ENCODE results near the gene THADA.
"Not testable (repeated sequence)": the region's sequence is repeated elsewhere in the genome, so short reads cannot be mapped to it uniquely, and the experiment has no call there.

The THADA gene

GRCh38 chr2:43616967-43617680, 21.3 kb upstream of the THADA start:
- no peaks in the 10 kb centered on the region for H3K36me3 Mint-ChIP-seq (ENCODE audit: insufficient read depth)
- peaks cover 0 to 3% of the 10 kb centered on the region in 2 donors for H3K4me1 Mint-ChIP-seq (ENCODE audit: low read depth in 2 of 2)
- H3K27ac Mint-ChIP-seq = no peak overlapping the region
- no peak overlapping the region for H3K4me3 Mint-ChIP-seq
- DNase-seq (no peak), ATAC-seq (replicated peaks) (no peak)
- H3K27me3 Mint-ChIP-seq = peaks cover 22 to 34% of the 10 kb centered on the region in 2 donors
- no peaks in the 10 kb centered on the region for H3K9me3 Mint-ChIP-seq

DNA sequence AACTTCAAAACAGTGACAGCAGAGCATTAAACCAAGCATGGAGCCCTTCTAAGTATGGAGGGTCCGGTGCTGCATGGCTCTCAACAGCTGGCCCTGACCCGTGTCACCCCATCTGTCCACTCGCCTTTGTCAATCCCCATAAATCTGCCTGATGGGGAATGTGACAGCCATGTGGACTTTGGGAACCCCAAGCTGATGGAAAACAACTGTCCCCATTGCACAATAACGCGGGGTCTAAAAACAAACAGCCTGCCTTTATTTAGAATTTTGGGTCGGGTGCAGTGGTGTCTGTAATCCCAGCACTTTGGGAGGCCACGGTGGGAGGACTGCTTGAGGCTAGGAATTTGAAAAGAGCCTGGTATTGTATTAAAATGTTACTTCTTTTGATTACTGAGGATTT, 17.1 kb upstream of the THADA start:
- Mint-ChIP-seq H3K27me3 (peaks cover 16 to 26% of the 10 kb centered on the region in 2 donors), H3K4me3 (no peak overlapping the region), H3K4me1 (ENCODE audit: low read depth in 2 of 2) (peaks cover 0 to 3% of the 10 kb centered on the region in 2 donors), H3K27ac (no peak overlapping the region), H3K9me3 (no peaks in the 10 kb centered on the region), H3K36me3 (ENCODE audit: insufficient read depth) (no peaks in the 10 kb centered on the region)
- no peak for DNase-seq
- ATAC-seq (replicated peaks) = no peak

DNA sequence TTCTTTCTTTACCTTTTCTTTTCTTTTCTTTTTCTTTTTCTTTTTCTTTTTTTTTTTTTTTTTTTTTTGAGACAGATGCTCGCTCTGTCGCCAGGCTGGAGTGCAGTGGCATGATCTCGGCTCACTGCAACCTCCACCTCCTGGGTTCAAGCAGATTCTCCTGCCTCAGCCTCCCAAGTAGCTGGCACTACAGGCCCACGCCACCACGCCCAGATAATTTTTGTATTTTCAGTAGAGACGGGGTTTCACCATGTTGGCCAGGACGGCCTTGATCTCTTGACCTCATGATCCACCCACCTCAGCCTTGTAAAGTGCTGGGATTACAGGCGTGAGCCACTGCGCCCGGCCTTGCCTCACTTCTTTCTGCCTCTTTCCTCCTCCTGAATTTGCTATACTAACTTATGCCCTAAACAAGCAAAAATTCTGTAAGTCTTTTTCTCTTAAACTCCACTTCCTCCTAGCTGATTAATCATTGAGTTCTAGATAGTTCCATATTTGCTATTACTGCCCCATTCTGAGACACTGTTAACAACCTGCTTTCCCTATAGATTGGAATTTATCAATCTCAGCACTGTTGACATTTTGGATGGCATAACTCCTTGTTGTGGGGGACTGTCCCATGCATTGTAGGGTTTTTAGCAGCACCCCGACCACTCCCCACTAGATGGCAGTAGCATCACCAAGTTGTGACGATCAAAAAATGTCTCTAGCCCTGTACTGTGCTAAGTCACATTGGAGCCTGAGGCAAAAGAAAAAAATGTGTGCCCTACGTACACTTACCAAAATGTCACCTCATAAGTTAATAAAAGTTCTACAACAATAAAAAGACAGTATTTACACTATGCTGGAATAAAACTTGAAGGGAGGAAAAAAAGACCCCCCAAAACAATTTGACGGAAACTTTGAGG, 16.4 kb upstream of the THADA start:
- DNase-seq = peak; percentile 67 to 74 (median 69)
- no peaks in the 10 kb centered on the region for H3K9me3 Mint-ChIP-seq
- H3K27me3 Mint-ChIP-seq = peaks cover 10 to 21% of the 10 kb centered on the region in 2 donors
- no peaks in the 10 kb centered on the region for H3K36me3 Mint-ChIP-seq (ENCODE audit: insufficient read depth)
- no peak overlapping the region for H3K4me3 Mint-ChIP-seq
- H3K4me1 Mint-ChIP-seq (ENCODE audit: low read depth in 2 of 2) = peaks cover 0 to 3% of the 10 kb centered on the region in 2 donors
- no peak overlapping the region for H3K27ac Mint-ChIP-seq
- ATAC-seq (replicated peaks) = peak; percentile 98

DNA sequence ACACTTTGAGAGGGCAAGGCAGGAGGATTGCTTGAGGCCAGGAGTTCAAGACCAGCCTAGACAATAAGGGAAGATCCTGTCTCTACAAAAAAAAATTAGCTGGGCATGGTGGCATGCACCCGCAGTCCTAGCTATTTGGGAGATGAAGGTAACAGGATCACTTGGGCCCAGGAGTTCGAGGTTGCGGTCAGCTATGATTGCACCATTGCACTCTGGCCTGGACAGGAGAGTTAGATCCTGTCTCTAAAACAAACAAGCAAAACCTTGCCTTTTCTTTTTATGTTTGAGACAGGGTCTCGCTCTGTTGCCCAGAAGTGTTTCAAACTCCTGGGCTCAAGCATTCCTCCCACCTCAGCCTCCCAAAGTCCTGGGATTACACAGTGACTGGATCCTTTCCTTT, 14.5 kb upstream of the THADA start:
- no peak for ATAC-seq (replicated peaks)
- peaks cover 6 to 16% of the 10 kb centered on the region in 2 donors for H3K27me3 Mint-ChIP-seq
- DNase-seq = no peak
- no peaks in the 10 kb centered on the region for H3K9me3 Mint-ChIP-seq
- peaks cover 0 to 3% of the 10 kb centered on the region in 2 donors for H3K4me1 Mint-ChIP-seq (ENCODE audit: low read depth in 2 of 2)
- H3K36me3 Mint-ChIP-seq (ENCODE audit: insufficient read depth) = no peaks in the 10 kb centered on the region
- no peak overlapping the region for H3K27ac Mint-ChIP-seq
- no peak overlapping the region for H3K4me3 Mint-ChIP-seq

DNA sequence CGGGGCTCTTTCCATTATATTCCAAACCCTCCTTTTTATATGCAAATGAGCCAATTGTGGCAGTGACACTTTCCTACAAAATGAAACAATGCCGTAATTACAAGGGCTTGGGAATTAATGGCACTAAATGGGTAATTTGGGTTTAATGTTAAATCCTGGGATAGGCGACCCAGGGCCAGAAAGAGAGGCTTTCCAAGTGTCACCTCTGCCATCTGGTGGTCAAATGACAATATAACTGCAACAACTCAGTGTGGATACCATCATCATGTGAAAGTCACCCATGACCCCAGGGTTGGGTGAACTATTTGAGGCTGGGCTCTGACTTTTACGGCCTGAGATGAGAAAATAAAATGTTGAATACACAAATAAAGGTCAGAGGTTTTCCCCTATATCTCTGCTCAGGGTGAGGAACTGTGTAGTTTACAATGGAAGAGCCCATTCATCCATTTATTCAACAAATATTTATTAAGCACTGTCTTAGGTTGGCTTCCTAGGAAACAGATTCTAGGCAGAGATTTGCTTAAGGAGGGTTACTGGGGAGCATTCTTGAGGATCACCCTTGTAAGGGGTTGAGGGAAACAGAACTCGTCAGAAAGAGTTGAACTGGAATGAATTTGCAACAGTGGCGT, 13.6 kb upstream of the THADA start:
- Mint-ChIP-seq H3K27me3 (peaks cover 0 to 16% of the 10 kb centered on the region in 2 donors), H3K36me3 (ENCODE audit: insufficient read depth) (no peaks in the 10 kb centered on the region), H3K4me1 (ENCODE audit: low read depth in 2 of 2) (peaks cover 0 to 3% of the 10 kb centered on the region in 2 donors), H3K4me3 (no peak overlapping the region), H3K9me3 (no peaks in the 10 kb centered on the region), H3K27ac (no peak overlapping the region)
- DNase-seq (peak; percentile 24 to 33 (median 28)), ATAC-seq (replicated peaks) (peak; percentile 62)

DNA sequence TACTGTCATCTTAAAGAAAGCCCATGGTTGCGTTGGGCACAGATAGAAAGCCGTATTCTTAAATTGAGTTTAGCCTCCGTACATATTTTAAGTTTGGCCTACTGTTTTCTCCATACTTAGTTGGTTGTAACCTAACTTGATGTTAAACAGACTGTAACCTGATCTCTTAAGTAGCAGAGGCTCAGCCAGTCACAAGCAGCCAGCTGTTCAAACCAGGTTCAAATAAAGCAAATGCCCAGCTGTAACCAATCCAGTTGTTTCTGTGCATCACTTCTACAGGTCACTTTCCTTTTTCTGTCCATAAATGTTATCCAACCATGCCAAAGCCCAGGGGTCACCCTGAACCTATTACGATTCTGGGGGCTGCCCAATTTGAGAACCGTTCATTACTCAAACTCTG, 10.0 kb upstream of the THADA start:
- no peak overlapping the region for H3K27ac Mint-ChIP-seq
- no peak for ATAC-seq (replicated peaks)
- H3K9me3 Mint-ChIP-seq = no peaks in the 10 kb centered on the region
- H3K4me1 Mint-ChIP-seq (ENCODE audit: low read depth in 2 of 2) = no peaks in the 10 kb centered on the region
- no peak for DNase-seq
- peaks cover 0 to 7% of the 10 kb centered on the region in 2 donors for H3K27me3 Mint-ChIP-seq
- H3K36me3 Mint-ChIP-seq (ENCODE audit: insufficient read depth) = no peaks in the 10 kb centered on the region
- no peak overlapping the region for H3K4me3 Mint-ChIP-seq

DNA sequence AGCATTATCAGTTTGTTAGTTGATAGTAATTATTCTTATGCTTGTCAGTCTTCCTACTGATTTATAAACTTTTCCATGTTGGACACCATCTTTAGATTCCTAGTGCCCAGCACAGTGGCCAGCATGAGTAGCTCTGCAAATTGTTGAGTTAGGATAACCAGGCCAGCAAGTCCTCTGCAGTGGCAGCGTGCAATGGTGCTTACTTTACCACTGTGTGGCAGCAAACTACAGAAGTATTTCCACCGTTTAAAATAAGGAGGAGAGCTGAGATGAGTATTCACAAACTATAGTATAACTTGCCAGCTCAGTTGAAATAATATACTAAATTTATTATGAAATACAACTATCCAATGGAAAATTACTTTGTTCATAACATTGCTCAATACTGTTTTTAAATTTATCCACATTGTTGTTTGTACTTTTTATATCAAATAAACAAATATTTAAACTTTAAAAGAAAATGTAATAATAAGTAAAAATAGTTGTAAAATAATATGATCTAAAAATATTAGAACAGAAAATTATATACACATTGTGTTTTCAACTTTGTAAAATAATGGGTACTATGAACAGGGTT, 9.3 kb upstream of the THADA start:
- Mint-ChIP-seq H3K4me1 (ENCODE audit: low read depth in 2 of 2) (no peaks in the 10 kb centered on the region), H3K36me3 (ENCODE audit: insufficient read depth) (no peaks in the 10 kb centered on the region), H3K27ac (no peak overlapping the region), H3K4me3 (no peak overlapping the region), H3K9me3 (no peaks in the 10 kb centered on the region), H3K27me3 (peaks cover 0 to 7% of the 10 kb centered on the region in 2 donors)
- peak; percentile 73 for ATAC-seq (replicated peaks)
- no peak for DNase-seq

GRCh38 chr2:43604674-43605073, 8.8 kb upstream of the THADA start:
- Mint-ChIP-seq H3K4me1 (ENCODE audit: low read depth in 2 of 2) (no peaks in the 10 kb centered on the region), H3K27me3 (peaks cover 0 to 9% of the 10 kb centered on the region in 2 donors), H3K27ac (no peak overlapping the region), H3K36me3 (ENCODE audit: insufficient read depth) (no peaks in the 10 kb centered on the region), H3K4me3 (no peak overlapping the region), H3K9me3 (no peaks in the 10 kb centered on the region)
- DNase-seq (no peak), ATAC-seq (replicated peaks) (no peak)

- H3K9me3 Mint-ChIP-seq; ATAC-seq (replicated peaks); H3K27me3 Mint-ChIP-seq; H3K27ac Mint-ChIP-seq; H3K36me3 Mint-ChIP-seq (ENCODE audit: insufficient read depth); DNase-seq; H3K4me1 Mint-ChIP-seq (ENCODE audit: low read depth in 2 of 2); H3K4me3 Mint-ChIP-seq: not testable (repeated sequence)
Measured at GRCh38 chr2:43600596-43600995, 4.8 kb upstream of the THADA start.

DNA sequence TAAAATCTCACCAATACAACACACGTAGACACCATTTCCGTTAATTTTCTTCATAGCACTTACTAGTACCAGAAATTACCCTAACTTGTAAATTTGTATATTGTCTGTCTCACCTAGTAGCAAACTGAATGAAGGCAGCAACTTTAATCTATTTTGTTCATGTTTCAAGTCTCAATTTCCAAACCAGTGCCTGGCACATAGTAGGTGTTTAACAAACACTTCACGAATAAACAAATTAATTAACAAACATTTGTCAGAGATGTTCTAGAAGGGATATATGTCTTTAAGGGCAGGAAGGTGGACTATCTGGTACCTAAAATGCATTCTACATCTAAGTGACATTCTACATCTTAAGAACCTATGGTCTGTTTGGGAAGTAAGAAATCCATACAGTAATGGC, 963 bp downstream of the THADA start:
- Mint-ChIP-seq H3K27ac (peak overlapping the region; percentile 98), H3K4me1 (ENCODE audit: low read depth in 2 of 2) (peaks cover 22 to 34% of the 10 kb centered on the region in 2 donors), H3K4me3 (peak overlapping the region; percentile 89 to 94), H3K36me3 (ENCODE audit: insufficient read depth) (peaks cover 26% of the 10 kb centered on the region), H3K27me3 (peaks cover 5 to 8% of the 10 kb centered on the region in 2 donors), H3K9me3 (no peaks in the 10 kb centered on the region)
- ATAC-seq (replicated peaks) (no peak), DNase-seq (no peak)

DNA sequence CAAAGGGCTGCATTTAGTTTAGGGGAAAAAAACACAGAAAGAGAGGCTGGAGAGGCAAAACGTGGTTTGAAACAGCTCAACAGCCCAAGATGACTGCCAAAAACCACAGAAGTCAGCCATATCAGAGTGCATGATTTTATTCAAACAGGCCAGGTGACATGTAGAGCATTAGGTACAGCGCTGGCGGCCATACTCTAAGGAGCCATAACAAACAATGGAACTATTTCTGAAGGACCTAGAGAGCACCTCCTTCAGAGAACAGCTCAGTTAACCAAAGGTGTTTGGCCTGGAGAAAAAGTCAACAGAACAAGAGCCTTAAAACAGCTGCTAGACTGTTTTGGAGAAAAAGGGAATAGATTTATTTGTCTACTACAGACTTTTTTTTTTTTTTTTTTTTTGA, 2.6 kb downstream of the THADA start:
- peaks cover 0 to 5% of the 10 kb centered on the region in 2 donors for H3K27me3 Mint-ChIP-seq
- no peak for DNase-seq
- ATAC-seq (replicated peaks) = no peak
- H3K4me1 Mint-ChIP-seq (ENCODE audit: low read depth in 2 of 2) = peaks cover 22 to 36% of the 10 kb centered on the region in 2 donors
- H3K9me3 Mint-ChIP-seq = no peaks in the 10 kb centered on the region
- H3K36me3 Mint-ChIP-seq (ENCODE audit: insufficient read depth) = peaks cover 29% of the 10 kb centered on the region
- H3K27ac Mint-ChIP-seq = no peak overlapping the region
- H3K4me3 Mint-ChIP-seq = no peak overlapping the region

GRCh38 chr2:43592443-43592842, 3.4 kb downstream of the THADA start:
- ATAC-seq (replicated peaks) (no peak), DNase-seq (no peak)
- Mint-ChIP-seq H3K36me3 (ENCODE audit: insufficient read depth) (peaks cover 37% of the 10 kb centered on the region), H3K9me3 (no peaks in the 10 kb centered on the region), H3K27me3 (no peaks in the 10 kb centered on the region), H3K4me1 (ENCODE audit: low read depth in 2 of 2) (peaks cover 22 to 40% of the 10 kb centered on the region in 2 donors), H3K27ac (no peak overlapping the region), H3K4me3 (no peak overlapping the region)

- Mint-ChIP-seq H3K4me1 (ENCODE audit: low read depth in 2 of 2) (peaks cover 0 to 18% of the 10 kb centered on the region in 2 donors), H3K9me3 (no peaks in the 10 kb centered on the region), H3K27me3 (no peaks in the 10 kb centered on the region), H3K27ac (no peak overlapping the region), H3K36me3 (ENCODE audit: insufficient read depth) (peaks cover 78% of the 10 kb centered on the region), H3K4me3 (no peak overlapping the region)
- DNase-seq (no peak), ATAC-seq (replicated peaks) (no peak)
Measured at GRCh38 chr2:43585708-43586107, 10.1 kb downstream of the THADA start.
